ENCODE data around the gene PPIL4.
"Not testable (repeated sequence)": the region's sequence is repeated elsewhere in the genome, so short reads cannot be mapped to it uniquely, and the experiment has no call there.

PPIL4 gene

GRCh38 chr6:149483334-149483725, 62.5 kb downstream of the PPIL4 start:
- DNase-seq = no peak

DNA sequence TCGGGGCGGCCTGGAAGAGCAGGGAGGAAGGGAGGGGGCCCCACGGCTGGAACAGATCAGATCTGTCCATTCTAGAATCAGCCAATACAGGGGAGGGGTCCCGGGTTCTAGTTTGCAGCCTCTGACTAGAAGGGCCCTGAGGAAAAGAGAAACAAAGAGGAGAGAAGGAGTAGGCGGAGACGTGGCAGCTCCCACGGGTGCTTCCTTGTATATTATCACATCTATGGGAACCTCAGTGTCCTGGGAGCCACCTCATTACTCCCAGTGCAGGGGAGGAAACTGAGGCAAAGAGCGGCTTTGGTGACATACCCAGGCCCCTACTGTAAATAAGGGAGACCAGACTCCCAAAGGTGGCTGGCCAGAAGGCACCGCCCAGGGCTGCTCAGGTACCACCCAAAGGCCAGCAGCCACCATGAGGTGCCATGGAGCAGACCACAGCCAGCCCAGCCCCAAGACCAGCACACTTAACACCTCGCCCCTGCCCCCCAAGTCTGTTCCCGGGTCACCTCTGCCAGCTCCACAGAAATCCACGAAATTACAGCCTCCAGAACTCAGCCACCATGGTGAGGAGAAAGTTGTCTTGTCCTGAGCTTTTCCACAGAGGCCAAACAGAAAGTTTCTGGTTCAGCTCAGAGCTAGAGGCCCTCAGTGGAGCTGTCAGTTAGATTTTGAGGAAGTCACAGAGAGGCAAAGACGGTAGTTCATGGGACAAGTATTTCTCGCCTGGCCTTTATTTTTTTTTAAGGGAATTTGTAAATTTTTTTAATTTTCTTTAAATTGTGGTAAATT, 63.1 kb downstream of the PPIL4 start:
- DNase-seq = peak; percentile 26

- peak; percentile 35 for DNase-seq
Measured at GRCh38 chr6:149480502-149481280, 65.2 kb downstream of the PPIL4 start.

GRCh38 chr6:149478631-149479314, 67.1 kb downstream of the PPIL4 start:
- DNase-seq = no peak

DNA sequence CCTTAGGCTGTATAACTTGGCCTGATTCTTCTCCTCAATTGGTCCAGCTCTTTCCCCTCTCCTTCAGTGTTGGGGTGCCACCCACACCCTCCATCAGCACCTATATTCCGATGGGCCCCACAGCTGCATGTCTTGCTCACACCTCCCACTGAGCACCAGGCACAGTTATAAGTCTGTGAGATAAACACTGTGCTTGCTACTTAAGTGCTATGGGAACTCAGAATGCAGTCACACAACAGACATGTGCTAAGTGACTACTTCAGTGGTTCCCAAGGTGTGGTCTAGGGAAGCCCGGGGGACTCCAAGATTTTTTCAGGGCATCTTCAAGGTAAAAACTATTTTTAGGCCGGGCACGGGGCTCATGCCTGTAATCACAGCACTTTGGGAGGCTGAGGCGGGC, 68.3 kb downstream of the PPIL4 start:
- no peak for DNase-seq

- no peak for DNase-seq
Measured at GRCh38 chr6:149476789-149477455, 68.9 kb downstream of the PPIL4 start.

- DNase-seq = no peak
Measured at GRCh38 chr6:149474108-149474935, 71.5 kb downstream of the PPIL4 start.

GRCh38 chr6:149473080-149474052, 72.5 kb downstream of the PPIL4 start:
- DNase-seq = no peak

GRCh38 chr6:149472241-149472640, 73.6 kb downstream of the PPIL4 start:
- no peak for DNase-seq

DNA sequence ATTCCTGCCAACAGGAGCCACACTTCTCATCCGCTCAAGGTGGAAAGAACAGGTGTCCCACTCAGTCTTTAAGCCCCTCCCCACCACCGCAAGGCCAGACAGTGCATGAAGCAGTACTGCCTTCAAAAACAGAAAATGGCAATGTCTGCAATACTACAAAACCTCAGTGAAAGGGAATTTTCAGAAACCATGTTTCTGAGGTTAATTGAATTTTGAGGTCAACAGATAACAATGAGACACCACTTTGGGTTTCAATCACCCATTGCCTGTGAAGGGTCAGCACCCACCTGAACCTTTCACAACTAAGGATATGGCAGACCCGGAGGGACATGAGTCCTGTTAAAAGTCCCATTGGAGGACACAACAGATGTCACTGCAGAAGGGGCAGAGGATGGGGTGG, 74.0 kb downstream of the PPIL4 start:
- DNase-seq = no peak

- DNase-seq = no peak
Measured at GRCh38 chr6:149470948-149471347, 74.9 kb downstream of the PPIL4 start.

DNA sequence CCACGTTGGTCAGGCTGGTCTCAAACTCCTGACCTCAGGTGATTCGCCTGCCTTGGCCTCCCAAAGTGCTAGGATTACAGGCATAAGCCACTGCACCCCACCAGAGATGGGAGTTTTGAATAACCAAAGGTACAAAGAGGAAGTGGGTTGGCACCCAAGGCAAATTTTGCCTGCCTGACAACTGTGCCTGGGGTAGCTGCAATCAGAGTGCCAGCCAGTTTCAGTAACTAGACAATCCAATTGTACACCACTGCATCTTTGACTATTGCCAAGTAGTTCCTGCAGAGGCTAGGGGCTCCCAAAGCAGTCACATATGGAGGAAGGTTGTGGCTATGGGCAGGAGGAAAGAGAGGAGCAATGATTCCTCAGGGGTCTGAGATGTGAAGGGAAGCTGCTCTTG, 77.7 kb downstream of the PPIL4 start:
- no peak for DNase-seq

DNA sequence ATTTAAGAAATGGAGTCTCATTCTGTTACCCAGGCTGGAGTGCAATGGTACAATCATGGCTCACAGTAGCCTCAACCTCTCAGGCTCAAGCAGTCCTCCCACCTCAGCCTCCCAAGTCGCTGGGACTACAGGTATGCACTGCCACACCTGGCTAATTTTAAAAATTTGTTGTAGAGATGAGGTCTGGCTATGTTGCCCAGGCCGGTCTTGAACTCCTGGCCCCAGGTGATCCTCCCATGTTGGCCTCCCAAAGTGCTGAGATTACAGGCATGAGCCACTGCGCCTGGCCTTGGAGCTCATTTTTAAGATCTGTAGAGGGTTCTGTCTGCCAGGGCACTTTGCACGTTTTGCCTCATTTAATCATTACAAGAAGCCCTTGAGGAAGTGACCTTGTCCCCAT, 78.6 kb downstream of the PPIL4 start:
- no peak for DNase-seq

GRCh38 chr6:149464411-149464810, 81.4 kb downstream of the PPIL4 start:
- DNase-seq = no peak

- DNase-seq = no peak
Measured at GRCh38 chr6:149463781-149464180, 82.1 kb downstream of the PPIL4 start.

GRCh38 chr6:149462712-149463111, 83.1 kb downstream of the PPIL4 start:
- DNase-seq = not testable (repeated sequence)

DNA sequence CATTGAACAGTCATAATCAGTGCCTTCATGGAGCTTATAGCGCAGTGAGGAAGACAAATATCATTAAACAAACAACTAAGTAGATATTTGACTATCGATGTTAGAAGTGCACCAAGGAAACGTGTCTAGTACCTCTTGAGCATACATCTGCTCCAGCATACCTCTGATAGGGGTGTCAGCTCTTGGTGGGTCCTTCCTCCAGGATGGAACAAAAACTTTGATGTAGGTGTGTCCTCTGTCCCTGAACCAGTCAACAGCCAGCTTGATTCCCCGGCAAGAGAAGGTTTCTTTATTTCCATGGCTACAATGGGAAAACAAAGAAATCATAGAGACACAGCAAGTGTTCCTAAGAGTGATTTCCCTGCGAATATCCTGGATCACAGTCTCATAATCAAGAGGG, 84.2 kb downstream of the PPIL4 start:
- no peak for DNase-seq

GRCh38 chr6:149460249-149460648, 85.6 kb downstream of the PPIL4 start:
- not testable (repeated sequence) for DNase-seq

DNA sequence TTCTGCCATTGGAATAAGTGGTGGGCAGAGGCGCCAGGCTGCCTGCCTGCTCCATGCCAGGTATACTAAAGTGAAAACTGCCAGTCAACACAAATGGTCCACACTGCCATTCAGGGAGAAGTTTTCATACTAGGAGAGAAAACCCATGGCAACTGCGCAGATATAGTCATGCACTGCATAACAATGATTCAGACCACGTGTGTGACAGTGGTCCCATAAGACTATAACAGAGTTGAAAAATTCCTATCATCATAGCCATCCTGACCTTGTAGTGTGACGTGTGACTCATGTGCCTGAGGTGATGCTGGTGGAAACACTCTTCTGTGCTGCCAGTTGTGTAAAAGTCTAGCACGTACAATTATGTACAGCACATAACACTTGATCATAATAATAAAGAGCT, 86.1 kb downstream of the PPIL4 start:
- no peak for DNase-seq

GRCh38 chr6:149458806-149459205, 87.0 kb downstream of the PPIL4 start:
- no peak for DNase-seq

DNA sequence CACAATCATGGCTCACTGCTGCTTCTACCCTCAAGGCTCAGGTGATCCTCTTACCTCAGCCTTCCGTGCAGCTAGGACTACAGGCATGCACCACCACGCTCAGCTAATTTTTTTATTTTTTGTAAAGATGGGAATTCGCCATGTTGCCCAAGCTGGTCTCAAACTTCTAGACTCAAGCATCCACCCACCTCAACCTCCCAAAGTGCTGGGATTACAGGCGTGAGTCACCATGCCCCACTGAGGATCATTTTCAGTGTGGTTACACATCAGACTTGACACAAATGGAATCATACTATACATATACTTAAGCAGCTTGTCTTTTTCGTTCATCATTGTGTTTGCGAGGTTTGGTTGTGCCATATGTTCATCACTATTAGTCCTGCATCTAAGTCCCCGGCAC, 87.6 kb downstream of the PPIL4 start:
- DNase-seq = no peak

Measured in activated naive CD4-positive, alpha-beta T cell treated with anti-CD3 and anti-CD28 coated beads, Interleukin-2, amount 50 U/mL, for 16 hours (primary cell).